ENCODE results near the gene CCDC54. TPM values are rescaled to one million over a fixed set of nuclear protein-coding genes. Genes with fewer than 3 reads are reported as not detected.

Gene CCDC54
- polyA plus RNA-seq, 1 donor from 2014 or later = not detected

GRCh38 chr3:107395066-107395465, 17.8 kb downstream of the CCDC54 start:
- Histone ChIP-seq H3K36me3 (ENCODE audit: insufficient read depth, low read length) (no peaks in the 10 kb centered on the region), H3K9me2 (ENCODE audit: insufficient read depth, low read length) (no peaks in the 10 kb centered on the region), H3K27ac (ENCODE audit: low read length) (no peak overlapping the region), H3K79me2 (replicated peaks; ENCODE audit: insufficient read depth, low read length) (no peaks in the 10 kb centered on the region), H3F3A (ENCODE audit: insufficient read depth, low read length, poor library complexity, severe bottlenecking) (no peaks in the 10 kb centered on the region), H3K9me3 (ENCODE audit: low read length) (no peaks in the 10 kb centered on the region), H3K9ac (ENCODE audit: low read length) (no peak overlapping the region), H2AFZ (ENCODE audit: low read depth, low read length) (no peak overlapping the region), H4K20me1 (ENCODE audit: insufficient read depth) (no peaks in the 10 kb centered on the region), H3K27me3 (ENCODE audit: insufficient read depth, low read depth, low read length) (no peaks in the 10 kb centered on the region), H3K4me3 (ENCODE audit: low read length) (no peak overlapping the region), H3K4me2 (ENCODE audit: low read length) (no peak overlapping the region)
- TF ChIP-seq TAF1 (IDR thresholded peaks at IDR 0.05; ENCODE audit: low read depth) (no peak), POLR2AphosphoS5 (IDR thresholded peaks at IDR 0.05) (no peak), CTCF (IDR thresholded peaks at IDR 0.05; ENCODE audit: poor library complexity, severe bottlenecking) (no peak), EP300 (conservative IDR thresholded peaks at IDR 0.05; ENCODE audit: poor library complexity, severe bottlenecking) (no peak), EZH2 (IDR thresholded peaks at IDR 0.05; ENCODE audit: borderline replicate concordance, insufficient read depth, low read length, poor library complexity, severe bottlenecking) (no peak), RAD21 (conservative IDR thresholded peaks at IDR 0.05) (no peak), SMC3 (conservative IDR thresholded peaks at IDR 0.05; ENCODE audit: poor library complexity) (no peak), MXI1 (conservative IDR thresholded peaks at IDR 0.05; ENCODE audit: poor library complexity, severe bottlenecking) (no peak), REST (IDR thresholded peaks at IDR 0.05; ENCODE audit: borderline replicate concordance) (no peak)

GRCh38 chr3:107401301-107401700, 24.1 kb downstream of the CCDC54 start:
- no peaks in the 10 kb centered on the region for H3K9me2 ChIP-seq (ENCODE audit: insufficient read depth, low read length)
- no peaks in the 10 kb centered on the region for H4K20me1 ChIP-seq (ENCODE audit: insufficient read depth)
- H3K4me3 ChIP-seq (ENCODE audit: low read length) = no peak overlapping the region
- H3K9me3 ChIP-seq (ENCODE audit: low read length) = no peaks in the 10 kb centered on the region
- H3K27me3 ChIP-seq (ENCODE audit: insufficient read depth, low read depth, low read length) = no peaks in the 10 kb centered on the region
- no peaks in the 10 kb centered on the region for H3K36me3 ChIP-seq (ENCODE audit: insufficient read depth, low read length)
- no peak for TF ChIP-seq MXI1 (conservative IDR thresholded peaks at IDR 0.05; ENCODE audit: poor library complexity, severe bottlenecking)
- no peak for TF ChIP-seq REST (IDR thresholded peaks at IDR 0.05; ENCODE audit: borderline replicate concordance)
- no peak for TF ChIP-seq RAD21 (conservative IDR thresholded peaks at IDR 0.05)
- TF ChIP-seq TAF1 (IDR thresholded peaks at IDR 0.05; ENCODE audit: low read depth) = no peak
- TF ChIP-seq CTCF (IDR thresholded peaks at IDR 0.05; ENCODE audit: poor library complexity, severe bottlenecking) = no peak
- no peak for TF ChIP-seq EP300 (conservative IDR thresholded peaks at IDR 0.05; ENCODE audit: poor library complexity, severe bottlenecking)
- TF ChIP-seq EZH2 (IDR thresholded peaks at IDR 0.05; ENCODE audit: borderline replicate concordance, insufficient read depth, low read length, poor library complexity, severe bottlenecking) = no peak
- TF ChIP-seq POLR2AphosphoS5 (IDR thresholded peaks at IDR 0.05) = no peak
- TF ChIP-seq SMC3 (conservative IDR thresholded peaks at IDR 0.05; ENCODE audit: poor library complexity) = no peak
- no peak overlapping the region for H3K27ac ChIP-seq (ENCODE audit: low read length)
- no peaks in the 10 kb centered on the region for H3F3A ChIP-seq (ENCODE audit: insufficient read depth, low read length, poor library complexity, severe bottlenecking)
- H3K4me2 ChIP-seq (ENCODE audit: low read length) = no peak overlapping the region
- no peak overlapping the region for H3K9ac ChIP-seq (ENCODE audit: low read length)
- no peak overlapping the region for H2AFZ ChIP-seq (ENCODE audit: low read depth, low read length)
- no peaks in the 10 kb centered on the region for H3K79me2 ChIP-seq (replicated peaks; ENCODE audit: insufficient read depth, low read length)
